ENCODE data around the gene SLC43A2. TPM values are rescaled to one million over a fixed set of nuclear protein-coding genes. Genes with fewer than 3 reads are reported as not detected.

Gene SLC43A2
- total RNA-seq, 1 donor from 2014 or later, result 5.2 TPM

DNA sequence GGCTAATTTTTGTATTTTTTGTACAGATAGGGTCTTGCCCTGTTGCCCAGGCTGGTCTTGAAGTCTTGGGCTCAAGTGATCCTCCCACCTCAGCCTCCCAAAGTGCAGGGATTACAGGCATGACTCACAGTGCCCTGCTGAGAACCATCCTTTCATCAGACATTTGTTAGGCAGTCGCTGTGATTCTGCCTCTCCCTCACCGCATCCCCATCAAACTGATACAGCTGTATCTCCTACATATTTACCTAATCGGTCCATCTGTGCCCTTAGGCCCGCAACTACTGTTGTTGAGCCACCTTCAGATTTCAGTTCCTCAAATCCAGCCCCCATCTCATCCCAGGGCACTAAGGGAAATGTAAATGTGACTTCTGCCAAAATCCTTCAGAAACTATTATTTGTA, 2.0 kb upstream of the SLC43A2 start:
- no peak for TF ChIP-seq POLR2AphosphoS5 (IDR thresholded peaks at IDR 0.05; ENCODE audit: insufficient read depth in 1 of 2, low read depth in 1 of 2)
- TF ChIP-seq, protein P1, sequence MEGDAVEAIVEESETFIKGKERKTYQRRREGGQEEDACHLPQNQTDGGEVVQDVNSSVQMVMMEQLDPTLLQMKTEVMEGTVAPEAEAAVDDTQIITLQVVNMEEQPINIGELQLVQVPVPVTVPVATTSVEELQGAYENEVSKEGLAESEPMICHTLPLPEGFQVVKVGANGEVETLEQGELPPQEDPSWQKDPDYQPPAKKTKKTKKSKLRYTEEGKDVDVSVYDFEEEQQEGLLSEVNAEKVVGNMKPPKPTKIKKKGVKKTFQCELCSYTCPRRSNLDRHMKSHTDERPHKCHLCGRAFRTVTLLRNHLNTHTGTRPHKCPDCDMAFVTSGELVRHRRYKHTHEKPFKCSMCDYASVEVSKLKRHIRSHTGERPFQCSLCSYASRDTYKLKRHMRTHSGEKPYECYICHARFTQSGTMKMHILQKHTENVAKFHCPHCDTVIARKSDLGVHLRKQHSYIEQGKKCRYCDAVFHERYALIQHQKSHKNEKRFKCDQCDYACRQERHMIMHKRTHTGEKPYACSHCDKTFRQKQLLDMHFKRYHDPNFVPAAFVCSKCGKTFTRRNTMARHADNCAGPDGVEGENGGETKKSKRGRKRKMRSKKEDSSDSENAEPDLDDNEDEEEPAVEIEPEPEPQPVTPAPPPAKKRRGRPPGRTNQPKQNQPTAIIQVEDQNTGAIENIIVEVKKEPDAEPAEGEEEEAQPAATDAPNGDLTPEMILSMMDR (IDR thresholded peaks at IDR 0.05), result no peak
- TF ChIP-seq POLR2A (IDR thresholded peaks at IDR 0.05), result no peak
- intact Hi-C loops (cut with DNase I), result no loop called here
- DNase-seq (ENCODE audit: extremely low spot score in 2 of 2), result no peak
- peaks cover 16% of the 10 kb centered on the region for H3K4me1 ChIP-seq
- no peak overlapping the region for H3K27ac ChIP-seq
- no peaks in the 10 kb centered on the region for H3K9me3 ChIP-seq
- H3K4me3 ChIP-seq, result no peak overlapping the region
- H3K27me3 ChIP-seq, result no peaks in the 10 kb centered on the region
- H3K36me3 ChIP-seq, result no peaks in the 10 kb centered on the region

DNA sequence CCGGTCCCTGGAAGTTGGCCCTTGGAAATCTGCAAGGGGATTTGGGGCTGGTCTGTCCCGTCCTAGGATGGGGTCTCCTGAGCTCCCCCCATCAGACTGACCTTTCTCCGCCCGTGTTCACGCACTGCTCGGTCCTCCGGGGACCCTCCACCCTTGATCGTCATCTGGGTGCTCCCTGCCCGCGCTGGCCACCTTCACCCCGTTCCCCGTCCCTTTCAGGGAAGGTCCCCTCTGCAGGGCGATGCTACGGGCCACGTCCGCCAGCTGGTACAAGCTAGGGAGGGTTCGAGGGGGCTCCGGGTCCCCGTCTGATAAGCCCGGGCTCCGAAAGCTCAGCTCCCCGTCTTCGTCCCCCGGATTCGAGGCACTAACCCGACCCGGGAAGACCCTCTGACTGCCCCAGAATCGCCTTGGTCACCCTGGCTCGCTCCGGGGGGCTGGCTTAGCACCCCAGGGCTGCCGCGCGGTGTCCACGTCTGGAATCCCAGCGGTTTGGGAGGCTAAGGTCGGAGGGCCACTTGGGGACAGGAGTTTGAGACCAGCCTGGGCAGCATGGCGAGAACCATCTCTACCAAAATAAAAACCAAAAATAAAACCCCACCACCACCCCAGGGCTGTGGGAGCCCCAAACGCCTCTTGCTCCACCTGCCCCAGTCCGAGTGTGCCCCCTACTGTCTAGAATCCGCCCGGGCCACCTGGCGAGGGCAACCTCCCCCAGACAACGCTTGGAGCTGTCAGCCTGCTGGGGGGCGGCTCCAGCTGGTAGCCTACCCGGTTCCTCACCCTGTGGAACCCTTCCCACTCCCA, 1.1 kb upstream of the SLC43A2 start:
- Histone ChIP-seq H3K36me3 (no peaks in the 10 kb centered on the region), H3K27me3 (no peaks in the 10 kb centered on the region), H3K9me3 (no peaks in the 10 kb centered on the region), H3K27ac (peak overlapping the region; percentile 95), H3K4me3 (peak overlapping the region; percentile 69 to 96), H3K4me1 (peaks cover 16% of the 10 kb centered on the region)
- intact Hi-C loops (cut with DNase I), result loop anchor here (2.0 kb wide), 1 partner anchor 55 kb away; no protein-coding TSS in a partner anchor
- TF ChIP-seq, protein P1 (IDR thresholded peaks at IDR 0.05), result peak in 2 of 3 experiments; percentile 31 to 34
- TF ChIP-seq POLR2AphosphoS5 (IDR thresholded peaks at IDR 0.05; ENCODE audit: insufficient read depth in 1 of 2, low read depth in 1 of 2), result no peak
- DNase-seq (ENCODE audit: extremely low spot score in 2 of 2), result no peak

DNA sequence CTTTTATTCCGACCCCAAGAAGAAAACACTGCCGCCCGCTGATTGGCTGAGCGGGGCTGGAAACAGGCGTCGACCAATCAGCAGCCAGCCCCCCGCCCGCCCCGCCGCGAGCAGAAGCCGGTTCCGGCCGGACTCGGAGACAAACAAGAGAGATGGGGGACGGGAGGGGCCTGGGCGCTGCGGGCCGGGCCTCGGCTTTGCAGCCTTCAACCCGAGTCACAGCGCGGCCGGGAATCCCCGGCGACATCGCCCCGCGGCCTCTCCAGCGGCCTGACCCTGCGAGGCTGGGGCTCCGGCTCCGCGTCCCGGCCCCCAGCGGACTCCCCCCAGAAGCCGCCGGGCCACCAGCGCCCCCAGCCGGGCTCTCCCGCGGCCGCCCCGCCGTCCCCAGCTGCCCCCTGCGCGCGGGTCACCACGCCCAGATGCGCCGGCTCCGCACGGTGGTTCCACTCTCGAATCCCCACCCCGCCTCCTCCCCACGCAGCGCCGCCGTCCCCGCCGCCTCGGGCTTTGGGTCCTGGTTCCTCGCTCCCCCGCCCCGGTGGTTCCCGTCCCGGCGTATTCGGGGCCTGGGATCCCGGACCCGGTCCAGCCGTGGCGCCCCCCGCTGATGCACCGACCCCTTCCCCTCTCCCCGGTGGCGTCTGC, 346 bp upstream of the SLC43A2 start:
- Histone ChIP-seq H3K27ac (peak overlapping the region; percentile 95), H3K4me3 (peak overlapping the region; percentile 69 to 96), H3K9me3 (no peaks in the 10 kb centered on the region), H3K27me3 (no peaks in the 10 kb centered on the region), H3K4me1 (peaks cover 16% of the 10 kb centered on the region), H3K36me3 (no peaks in the 10 kb centered on the region)
- intact Hi-C loops (cut with DNase I), result loop anchor here (2.0 kb wide), 1 partner anchor 54 kb away; no protein-coding TSS in a partner anchor
- DNase-seq (ENCODE audit: extremely low spot score in 2 of 2), result peak in 1 of 2 donors; percentile 97
- TF ChIP-seq, protein P1 (IDR thresholded peaks at IDR 0.05), result peak in 2 of 3 experiments; percentile 18 to 39
- no peak for TF ChIP-seq POLR2A (IDR thresholded peaks at IDR 0.05)
- TF ChIP-seq POLR2AphosphoS5 (IDR thresholded peaks at IDR 0.05; ENCODE audit: insufficient read depth in 1 of 2, low read depth in 1 of 2), result peak in 1 of 2 donors; percentile 55

DNA sequence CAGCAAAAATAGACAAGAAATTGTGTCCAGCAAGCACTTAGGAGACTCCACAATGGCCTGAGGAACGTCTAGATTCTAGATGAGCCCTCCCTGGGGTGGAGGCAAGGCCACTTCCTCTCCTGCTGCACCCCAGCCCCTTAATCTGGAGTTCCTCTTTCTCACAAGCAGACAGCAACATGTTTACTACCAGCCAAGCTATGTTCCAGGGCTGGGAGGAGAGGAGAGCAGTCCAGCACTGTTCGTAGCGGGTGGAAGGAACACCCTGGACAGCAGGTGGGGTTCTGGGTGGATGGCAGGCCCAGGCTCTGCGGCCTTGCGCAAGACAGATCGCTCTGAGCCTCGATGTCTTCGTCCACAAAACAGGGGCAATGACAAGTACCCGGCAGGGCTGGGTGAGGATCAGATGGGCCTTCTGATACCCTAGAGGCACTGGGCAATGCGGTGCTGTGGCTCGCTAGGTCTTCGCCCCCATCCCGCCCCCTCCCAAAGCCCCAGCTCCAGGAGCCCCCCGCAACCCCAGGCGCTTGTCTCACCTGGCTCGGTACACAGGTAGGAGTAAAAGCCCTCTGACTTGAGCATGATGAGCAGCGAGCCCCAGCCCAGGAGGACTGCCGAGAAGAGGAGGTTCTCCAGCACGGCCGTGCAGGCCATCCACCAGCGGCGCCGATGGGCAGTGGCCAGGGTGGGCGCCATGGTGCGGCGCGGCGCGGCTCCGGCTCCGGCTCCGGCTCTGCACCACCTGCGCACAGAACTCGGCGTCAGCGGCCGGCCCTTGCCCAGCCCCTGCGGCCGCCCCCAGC, 1.3 kb downstream of the SLC43A2 start:
- TF ChIP-seq, protein P1 (IDR thresholded peaks at IDR 0.05), result no peak
- no peak for TF ChIP-seq POLR2A (IDR thresholded peaks at IDR 0.05)
- TF ChIP-seq POLR2AphosphoS5 (IDR thresholded peaks at IDR 0.05; ENCODE audit: insufficient read depth in 1 of 2, low read depth in 1 of 2), result no peak
- Histone ChIP-seq H3K36me3 (no peaks in the 10 kb centered on the region), H3K27ac (peak overlapping the region; percentile 95), H3K9me3 (no peaks in the 10 kb centered on the region), H3K4me1 (peaks cover 16% of the 10 kb centered on the region), H3K27me3 (no peaks in the 10 kb centered on the region), H3K4me3 (peak overlapping the region; percentile 69 to 96)
- no peak for DNase-seq (ENCODE audit: extremely low spot score in 2 of 2)
- intact Hi-C loops (cut with DNase I), result no loop called here
